Stimulated activated CD4-positive, alpha-beta T cell treated with anti-CD3 and anti-CD28 coated beads, Interleukin-4, amount 100 ng/mL, for 24 hours (primary cell): Measurements from ENCODE around the gene KLHL2.
"Not testable (repeated sequence)": the region's sequence is repeated elsewhere in the genome, so short reads cannot be mapped to it uniquely, and the experiment has no call there.

ENCODE experiments used
- DNase-seq: peaks from one replicate; pipeline ENCODE4 v3.0.0-alpha.2; 2020

The KLHL2 gene

DNA sequence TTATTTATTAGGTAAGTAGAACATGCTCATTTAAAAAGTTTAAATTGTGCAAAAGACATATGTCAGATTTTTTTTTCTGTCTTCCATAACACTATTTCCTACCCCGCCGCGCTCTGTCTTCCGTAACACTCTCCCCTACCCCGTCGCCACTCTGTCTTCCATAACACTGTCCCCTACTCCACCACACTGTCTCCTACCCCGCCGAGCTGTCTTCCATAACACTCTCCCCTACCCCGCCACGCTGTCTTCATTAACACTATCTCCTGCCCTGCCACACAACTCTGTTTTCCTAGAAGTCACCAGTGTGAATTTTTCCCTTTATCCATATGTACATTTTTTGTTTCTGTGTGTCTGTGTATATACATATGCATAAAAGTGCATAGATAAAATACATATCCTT is 124.5 kb downstream of the KLHL2 start:
- DNase-seq, result no peak

DNA sequence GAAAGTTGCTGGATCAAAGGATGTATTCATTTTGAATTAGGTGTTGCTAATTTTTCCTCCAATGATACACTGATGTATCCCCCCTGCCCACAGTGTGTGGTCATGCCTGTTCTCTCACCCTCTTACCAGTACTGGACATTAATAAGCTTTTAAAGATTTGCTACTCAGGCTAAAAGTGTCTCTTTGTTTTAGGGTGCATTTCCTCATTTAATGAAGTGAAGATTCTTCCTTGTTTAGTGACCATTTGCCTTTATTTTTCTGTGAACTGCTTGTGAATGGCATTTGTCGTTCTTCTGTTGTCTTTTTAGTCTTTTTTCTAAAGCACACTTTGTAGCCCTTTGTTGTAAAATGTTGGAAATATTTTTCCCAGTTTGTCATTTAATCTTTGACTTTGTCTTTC is 125.1 kb downstream of the KLHL2 start:
- no peak for DNase-seq

DNA sequence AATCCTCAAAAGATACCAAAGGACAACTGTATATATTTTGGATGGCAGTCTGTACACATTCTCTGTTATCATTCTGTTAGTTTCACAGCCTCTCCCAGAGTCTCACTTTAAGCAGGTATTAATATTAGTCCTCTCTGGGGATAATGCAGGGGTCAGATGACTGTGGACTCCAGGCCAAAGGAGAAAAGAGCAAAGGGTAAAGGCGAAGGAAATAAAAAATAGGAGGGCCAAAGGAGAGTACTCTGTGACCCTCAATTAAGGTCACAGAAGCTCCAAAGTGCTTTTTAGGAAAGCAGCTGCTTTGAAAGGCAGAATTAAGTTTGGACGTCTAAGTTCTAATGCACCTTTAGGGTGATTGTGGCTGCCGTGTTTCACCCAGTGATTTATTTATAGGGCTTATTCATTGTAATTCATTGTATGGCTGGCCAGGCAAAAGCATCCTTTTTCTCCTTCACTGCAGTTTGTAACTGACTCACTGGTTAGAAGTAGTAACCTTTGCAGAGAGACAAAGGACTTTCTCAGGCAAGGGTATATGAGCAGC is 127.9 kb downstream of the KLHL2 start:
- DNase-seq, result no peak

DNA sequence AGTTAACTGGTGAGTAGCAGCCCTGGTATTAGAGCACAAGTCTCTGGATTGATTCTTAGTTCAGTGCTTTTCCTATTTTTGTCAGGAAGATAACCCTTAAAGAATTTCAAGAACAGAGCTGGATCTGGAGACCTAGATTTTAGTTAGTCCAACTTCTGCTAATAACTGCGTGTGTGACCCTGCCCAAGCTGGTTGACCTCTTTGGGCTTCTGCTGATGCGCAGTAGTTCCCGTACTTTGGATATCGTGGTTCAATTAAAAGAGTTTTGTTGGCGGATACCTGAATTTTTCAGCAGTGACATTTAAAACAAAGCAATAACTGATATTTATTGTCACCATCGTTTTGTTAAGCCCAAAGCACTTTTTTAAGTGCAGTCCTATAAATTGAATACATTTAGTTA is 129.4 kb downstream of the KLHL2 start:
- DNase-seq, result no peak

DNA sequence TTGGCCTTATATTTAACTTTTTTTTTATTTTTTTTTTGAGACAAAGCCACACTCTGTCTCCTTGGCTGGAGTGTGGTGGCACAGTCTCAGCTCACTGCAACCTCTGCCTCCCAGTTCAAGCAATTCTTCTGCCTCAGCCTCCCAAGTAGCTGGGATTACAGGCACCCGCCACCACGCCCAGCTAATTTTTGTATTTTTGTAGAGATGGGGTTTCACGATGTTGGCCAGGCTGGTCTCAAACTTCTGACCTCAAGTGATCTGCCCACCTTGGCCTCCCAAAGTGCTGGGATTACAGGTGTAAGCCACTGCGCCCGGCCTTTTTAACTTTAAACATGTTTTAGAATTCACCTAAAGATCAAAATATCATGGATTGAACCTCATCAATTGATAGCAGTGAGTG is 135.0 kb downstream of the KLHL2 start:
- not testable (repeated sequence) for DNase-seq

DNA sequence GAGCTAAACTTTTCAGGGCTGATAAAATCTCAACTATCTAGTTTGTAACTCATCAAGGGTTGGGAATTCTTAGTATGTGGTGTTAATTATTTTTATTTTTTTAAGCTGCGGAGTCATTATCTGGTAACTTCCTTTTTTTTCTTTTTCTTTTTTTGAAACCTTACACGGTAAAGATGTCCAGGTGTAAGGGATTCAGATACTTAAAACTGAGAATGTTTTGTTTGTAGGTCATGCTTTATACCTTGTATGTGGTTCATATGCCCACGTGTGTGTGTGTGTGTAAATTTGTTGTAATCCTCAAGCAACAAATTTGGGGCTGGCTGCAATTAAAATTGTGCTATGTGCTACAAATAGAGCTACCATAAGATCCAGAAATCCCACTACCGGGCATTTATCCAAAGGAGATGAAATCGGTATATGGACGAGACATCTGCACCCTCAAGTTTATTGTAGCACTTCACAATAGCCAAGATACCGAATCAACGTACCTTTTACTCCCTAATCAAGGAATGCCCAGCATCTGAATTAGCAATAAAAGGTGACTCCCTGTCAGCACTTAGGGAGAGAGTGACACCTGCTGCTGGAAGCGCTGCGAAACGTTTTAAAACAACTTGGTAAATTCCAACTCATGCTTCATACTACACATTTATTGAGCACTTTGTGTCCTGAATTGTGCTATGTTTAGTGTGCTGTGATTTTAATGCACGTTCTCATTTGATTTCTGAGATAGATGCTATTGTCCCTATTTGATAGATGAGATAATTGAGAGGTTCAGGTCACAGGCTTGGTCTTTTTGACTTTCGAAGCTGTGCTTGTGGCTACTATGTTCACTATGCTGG is 136.2 kb downstream of the KLHL2 start:
- no peak for DNase-seq

DNA sequence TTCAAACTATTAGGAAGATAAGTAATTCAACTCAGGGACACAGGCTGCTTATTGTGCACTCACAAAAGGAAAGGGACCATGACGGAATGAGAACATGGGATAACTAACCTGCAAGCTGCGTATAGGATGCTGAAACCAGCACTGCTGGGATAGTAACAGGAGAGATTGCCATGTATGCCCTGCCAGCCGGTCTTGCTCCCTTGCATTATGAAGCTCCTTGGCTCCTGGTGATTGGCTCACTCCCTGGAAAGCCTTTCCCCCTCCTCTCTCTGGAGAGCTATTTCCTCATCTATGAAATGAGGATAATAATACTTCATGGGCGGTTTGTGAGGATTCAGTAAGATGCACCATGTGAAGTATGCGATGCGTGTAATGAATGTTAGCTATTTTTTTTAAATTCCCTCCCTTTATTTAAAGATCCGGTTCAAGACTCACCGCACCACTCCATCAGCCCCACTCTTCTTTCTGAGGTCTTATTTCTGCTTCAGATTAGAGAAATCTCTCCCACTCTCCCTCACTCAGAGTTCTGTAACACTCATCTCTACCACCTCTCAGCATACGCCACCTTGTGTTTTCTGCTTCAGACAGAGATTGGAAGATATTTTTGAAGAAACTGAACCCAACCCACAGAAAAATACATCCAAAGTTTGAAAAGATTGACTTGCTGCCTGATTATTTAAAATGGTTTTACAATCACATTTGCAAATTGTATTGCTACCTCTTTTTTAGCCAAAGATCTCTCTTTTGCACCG is 138.5 kb downstream of the KLHL2 start:
- no peak for DNase-seq

DNA sequence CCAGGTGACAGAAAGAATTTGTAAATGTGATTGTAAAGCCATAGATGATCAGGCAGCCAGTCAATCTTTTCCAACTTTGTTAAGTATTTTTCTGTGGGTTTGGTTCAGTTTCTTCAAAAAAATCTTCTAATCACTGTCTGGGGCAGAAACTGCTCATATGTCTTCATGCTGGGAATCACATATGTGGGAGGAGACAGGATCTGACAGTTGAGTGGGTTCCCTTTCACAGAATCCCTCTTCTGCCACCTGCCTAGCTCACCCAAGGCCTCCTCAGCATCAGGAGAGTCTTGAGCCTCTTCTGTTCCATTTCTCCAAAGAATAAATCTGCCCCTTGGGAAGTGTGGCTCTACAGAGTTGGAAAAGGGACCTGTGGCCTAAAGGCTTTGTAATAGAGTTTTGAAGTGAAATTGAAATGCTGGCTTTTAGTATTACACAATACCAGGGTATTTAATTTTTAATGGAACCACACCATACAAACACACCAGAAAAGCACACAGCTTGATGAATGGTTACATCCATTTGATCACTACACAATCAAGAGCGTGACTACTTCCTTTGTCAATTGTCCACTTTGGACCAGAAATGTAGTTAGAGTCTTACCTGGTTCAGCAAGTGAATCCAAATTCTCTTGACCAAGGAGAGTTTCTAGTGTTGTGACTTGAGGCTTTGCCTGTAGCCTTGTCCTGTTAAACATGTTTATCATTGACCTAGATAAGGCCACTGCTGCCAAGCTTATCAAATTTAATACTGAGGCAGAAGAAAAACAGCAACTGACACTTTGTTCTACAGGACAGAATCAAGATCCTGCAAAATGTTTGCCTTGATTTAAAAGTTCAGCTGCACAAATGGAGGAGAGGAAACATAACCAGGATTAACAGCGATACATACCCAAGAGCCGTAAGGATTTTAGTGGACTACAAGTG is 140.5 kb downstream of the KLHL2 start:
- no peak for DNase-seq

DNA sequence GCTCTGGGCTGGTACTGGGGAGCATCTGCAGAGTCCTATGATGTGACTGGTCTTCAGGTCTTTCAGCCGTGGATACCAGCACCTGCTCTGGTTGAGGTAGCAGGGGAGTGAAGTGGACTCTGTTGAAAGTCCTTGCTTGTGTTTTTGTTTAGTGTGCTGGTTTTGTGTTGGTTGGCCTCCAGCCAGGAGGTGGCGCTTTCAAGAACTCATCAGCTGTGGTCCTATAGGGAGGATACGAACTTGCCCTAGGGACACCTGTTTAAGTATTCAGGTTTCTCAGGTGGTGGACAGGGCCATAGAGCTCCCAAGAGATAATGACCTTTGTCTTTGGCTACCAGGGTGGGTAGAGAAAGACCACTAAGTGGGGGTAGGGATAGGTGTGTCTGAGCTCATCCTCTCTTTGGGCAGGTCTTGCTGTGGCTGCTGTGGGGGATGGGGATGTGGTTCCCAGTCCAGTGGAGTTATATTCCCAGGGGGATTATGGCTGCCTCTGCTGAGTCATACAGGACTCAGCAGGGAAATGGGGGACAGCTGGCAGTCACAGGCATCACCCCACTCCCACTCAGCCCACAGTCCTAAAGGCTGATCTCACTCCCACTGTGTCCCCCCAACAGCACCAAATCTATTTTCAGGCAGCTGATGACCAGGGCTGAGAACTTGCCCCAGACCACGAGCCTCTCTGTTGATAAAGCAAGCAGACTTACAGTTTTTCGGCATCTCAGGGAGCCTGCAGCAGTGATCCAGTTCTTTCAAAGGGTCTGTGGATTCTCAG is 144.2 kb downstream of the KLHL2 start:
- DNase-seq, result no peak

DNA sequence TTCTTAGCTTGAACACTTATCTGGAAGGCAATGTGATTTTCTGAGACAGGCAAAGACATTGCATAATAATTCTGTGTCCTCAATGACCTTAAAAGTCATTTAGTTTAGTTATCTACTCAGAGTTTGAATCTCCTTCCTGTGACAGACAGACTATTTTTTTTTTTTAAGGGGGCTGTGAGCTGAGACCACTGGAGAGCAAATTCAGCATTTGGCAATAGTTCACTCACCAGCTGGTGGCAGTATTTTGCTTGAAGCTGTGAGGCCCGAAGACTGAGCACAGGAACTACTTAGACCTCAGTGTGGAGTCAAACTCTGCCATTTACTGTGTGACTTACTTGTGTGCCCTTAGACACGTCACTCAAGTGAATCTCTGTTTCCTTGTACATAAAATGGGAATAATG is 148.5 kb downstream of the KLHL2 start:
- DNase-seq, result no peak

DNA sequence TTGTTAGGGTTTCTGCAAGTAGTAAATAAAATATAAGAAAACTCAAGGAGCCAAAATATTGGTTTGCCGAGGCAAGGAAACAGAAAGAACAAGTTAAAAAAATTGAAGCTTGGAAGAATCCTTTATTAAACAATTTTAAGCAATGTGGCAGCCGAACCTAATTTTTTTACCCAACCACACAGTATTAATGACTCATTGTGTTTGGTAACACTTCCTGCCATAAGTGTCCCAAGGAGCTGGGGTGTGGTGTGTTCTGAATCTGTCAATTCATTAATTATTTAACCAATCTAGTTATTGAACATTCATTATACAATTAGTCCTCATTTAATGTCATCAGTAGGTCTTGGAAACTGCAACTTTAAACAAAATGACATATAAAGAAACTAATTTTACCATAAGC is 152.1 kb downstream of the KLHL2 start:
- no peak for DNase-seq

DNA sequence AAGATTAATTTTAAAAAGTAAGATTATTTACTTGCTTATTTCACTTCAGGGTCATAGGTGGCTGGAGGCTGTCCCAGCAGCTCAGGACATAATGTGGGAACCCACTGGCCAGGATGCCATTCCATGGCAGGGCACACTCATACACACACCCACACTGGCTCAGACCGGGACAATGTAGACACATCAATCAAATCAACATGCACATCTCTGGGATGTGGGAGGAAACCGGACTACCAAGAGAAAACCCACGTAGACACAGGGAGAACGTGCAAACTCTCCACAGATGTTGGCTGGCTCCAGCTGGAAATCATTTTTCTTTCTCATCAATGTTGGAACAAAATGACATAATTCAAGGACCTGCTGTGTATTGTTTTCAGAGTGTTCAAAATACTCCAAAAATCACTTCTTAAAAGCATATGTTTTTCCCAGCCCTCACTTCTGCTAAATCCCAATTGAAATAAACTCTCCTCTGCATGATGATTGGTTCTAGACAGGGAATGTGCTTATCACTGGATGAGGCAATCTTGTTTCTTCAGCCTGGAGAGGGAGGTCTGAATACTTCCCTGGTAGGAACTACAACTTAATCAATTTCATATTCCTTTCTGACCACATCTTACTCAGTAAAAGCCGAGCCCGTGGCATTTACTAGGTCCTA is 152.8 kb downstream of the KLHL2 start:
- no peak for DNase-seq

DNA sequence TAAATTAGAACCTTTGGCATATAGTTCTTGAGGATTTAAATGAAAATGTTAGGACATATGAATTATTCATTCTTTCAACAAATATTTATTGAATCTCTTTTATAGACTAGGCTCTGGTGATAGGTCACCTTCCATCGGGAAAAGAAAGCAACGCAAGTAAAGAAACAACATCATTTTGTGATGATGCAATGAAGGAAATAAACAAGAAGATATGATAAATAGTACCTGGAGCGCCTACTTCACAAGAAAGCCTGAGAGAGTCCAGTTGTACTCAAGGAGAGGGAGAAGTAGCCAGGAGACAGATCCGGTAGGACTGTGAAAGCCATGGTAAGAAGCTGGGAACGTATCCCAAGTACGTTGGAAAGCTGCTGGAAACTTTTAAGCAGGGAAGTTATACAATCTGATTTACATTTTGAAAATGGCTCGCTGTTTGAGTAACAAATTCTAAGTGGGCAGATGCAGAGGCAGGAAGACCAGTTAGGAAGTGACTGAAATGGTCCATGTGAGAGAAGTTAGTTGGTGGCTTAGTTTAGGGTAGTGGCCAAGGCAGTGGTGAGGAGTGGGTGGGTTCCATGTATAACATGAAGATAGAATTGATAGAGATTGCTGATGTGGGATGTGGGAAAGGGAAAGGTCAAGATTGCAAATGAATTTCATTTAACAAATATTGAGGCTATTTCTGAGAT is 153.8 kb downstream of the KLHL2 start:
- DNase-seq, result no peak

DNA sequence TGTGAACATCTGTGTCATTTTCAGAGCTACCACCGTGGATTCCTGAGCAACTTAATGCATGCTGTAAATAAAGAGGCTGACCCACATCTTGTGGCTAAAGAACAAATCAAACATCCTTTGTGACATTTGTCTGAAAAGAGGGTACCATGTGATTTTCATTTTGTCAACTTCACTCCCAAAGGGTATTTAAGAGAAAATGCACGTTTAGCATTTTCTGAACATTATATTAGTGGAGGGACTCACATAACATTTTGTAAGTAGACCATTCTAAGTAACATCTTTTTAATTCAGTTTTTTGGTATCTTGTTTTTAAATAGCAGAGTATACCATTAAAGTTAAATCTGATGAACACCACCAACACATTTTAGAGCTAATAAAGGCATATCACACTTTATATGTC is 154.4 kb downstream of the KLHL2 start:
- DNase-seq, result no peak

DNA sequence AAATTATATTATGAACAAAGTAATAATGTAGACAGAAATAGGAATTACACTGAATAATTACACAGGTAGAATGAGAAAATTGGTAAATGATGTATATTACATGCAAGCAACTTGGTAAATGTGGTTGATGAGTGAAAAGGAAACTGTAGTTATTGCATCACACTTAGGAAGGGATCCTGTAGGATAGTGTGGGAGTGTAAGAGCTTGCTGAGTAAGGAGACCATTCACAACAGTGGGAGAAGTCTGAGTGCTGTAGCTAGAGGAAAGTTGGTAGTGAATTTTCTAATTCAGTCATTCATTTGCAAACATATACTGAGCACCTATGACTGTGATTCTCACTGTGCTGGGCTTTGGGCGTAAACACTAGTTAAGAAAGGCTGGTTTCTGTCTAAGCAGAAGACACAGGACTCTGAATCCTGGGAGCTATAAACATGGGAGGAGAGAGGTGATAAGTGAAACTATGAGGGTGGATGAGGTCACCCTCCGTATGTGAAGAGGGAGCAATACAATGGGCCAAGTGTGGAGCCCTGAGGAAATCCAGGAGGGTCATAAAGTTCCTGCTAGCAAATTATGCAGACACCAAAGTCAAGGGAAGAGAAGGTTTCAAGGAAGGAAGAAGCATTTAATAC is 157.2 kb downstream of the KLHL2 start:
- DNase-seq, result no peak

DNA sequence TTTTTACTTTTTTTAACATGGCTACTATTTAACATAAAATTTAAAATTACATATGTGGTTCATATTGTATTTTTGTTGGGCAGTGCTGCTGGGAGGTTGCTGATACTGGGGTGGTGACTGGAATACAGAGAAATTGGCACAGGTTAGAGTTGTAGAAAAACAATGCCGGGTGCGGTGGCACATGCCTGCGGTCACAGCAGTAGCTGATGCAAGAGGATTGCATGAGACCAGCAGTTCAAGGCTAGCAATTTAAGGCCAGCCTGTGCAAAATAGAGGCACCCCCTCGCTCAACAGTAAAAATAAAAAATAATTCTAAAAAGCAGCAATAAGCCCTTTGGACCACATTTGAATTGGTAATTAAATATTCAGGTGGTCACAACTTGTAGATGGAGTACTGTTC is 159.7 kb downstream of the KLHL2 start:
- DNase-seq, result no peak

DNA sequence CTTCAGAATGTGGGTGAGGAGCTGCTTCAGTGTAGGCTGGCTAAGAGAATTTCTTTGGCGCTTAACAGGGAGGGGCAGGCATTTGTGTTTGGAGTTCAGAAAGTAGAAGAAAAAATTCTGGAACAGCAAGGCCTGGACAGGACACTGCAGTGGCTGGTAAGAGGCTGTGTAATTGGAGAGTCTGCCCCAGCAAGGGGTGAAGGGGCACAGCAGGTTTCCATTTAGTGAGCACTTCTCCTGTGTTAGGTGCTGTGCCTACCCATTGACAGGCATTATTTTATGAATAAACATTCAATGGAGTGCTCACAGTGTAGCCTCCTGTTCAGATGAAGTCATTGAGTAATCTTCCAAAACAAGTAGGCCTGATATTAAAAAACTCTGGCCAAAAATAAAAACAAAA is 160.8 kb downstream of the KLHL2 start:
- DNase-seq, result no peak

DNA sequence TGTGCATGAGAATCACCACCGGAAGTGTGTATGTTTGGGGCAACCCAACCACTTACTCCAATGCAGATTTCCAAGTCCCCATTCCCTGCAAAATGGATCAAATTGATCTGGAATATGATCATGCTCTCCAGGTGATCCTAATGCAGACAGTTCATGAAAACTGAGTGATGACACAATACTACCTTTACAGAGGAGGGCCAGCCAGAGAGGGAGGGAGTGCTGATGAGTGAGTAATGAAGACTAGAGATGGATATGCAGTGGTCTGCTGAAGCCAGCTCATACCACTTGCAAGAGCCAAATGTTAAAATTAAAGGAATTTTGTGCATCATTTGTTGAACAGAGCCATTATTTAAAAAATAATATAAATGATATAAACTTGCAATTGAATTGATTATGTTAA is 161.2 kb downstream of the KLHL2 start:
- DNase-seq, result no peak

DNA sequence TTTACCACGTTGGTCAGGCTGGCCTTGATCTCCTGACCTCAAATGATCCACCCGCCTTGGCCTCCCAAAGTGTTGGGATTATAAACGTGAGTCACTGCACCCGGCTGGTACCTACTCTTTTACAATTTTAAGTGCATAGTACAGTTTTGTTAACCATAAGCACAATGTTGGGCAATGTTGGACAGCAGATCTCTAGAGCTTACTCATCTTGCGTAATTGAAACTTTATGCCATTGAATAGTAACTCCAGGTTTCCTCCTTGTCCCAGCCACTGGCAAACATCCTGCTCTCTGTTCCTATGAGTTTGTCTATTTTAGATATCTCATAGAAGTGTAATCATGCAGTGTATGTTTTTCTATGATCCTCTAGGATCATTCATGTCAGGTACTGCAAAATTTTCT is 162.2 kb downstream of the KLHL2 start:
- no peak for DNase-seq

DNA sequence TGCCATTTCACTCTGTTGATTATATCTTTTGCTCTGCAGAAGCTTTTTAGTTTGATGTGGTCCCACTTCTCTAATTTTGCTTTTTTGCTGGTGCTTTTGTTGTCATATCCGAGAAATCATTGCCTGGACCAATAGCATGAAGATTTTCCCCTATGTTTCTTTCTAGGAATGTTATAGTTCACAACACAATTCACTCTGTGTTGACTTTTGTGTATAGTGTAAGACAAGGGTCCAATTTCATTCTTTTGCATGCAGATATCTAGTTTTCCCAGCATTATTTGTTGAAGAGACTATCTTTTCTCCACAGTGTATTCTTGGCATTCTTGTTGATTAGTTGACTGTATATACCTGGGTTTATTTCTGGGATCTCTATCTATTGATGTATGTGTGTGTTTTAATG is 163.2 kb downstream of the KLHL2 start:
- DNase-seq, result no peak
